Esophagus squamous epithelium (tissue), 5 donors: ENCODE data around the gene DPP4. TPM values are rescaled to one million over a fixed set of nuclear protein-coding genes. Genes with fewer than 3 reads are reported as not detected.

Experiments
- DNase-seq: peaks from one replicate; lab custom pipeline; 2025; lab: John Stamatoyannopoulos, UW
- H3K27ac ChIP-seq, 4 donors: fragments of 200-600 bp; sonication (generic); one replicate each; pipeline ENCODE4 v1.5.1; 2016 to 2019; ENCODE audit warnings: mild to moderate bottlenecking in 1 of 4
- H3K27me3 ChIP-seq, 4 donors: fragments of 200-600 bp; sonication (generic); 1 replicate in 3 of 4; 2 replicates in 1 of 4; pipeline versions ENCODE4 v1.5.1 to v1.6.0; 2017 to 2021; ENCODE audit warnings: antibody characterized with exemption in 1 of 4
- H3K36me3 ChIP-seq, 3 donors: fragments of 200-600 bp; sonication (generic); one replicate each; pipeline ENCODE4 v1.5.1; 2016 to 2019
- H3K4me1 ChIP-seq, 3 donors: fragments of 200-600 bp; sonication (generic); one replicate each; pipeline ENCODE4 v1.5.1; 2017 to 2019
- H3K4me3 ChIP-seq, 4 donors: fragments of 200-600 bp; sonication (generic); 1 replicate in 3 of 4; 2 replicates in 1 of 4; pipeline ENCODE4 v1.5.1; 2016 to 2019; ENCODE audit warnings: mild to moderate bottlenecking in 2 of 4, moderate library complexity in 1 of 4
- H3K9me3 ChIP-seq, 3 donors: fragments of 200-600 bp; sonication (generic); one replicate each; pipeline ENCODE4 v1.5.1; 2016 to 2019
- POLR2A ChIP-seq, 4 donors: fragments of 450-650 bp; IDR thresholded peaks; one replicate each; pipeline ENCODE4 v1.6.1; 2017; ENCODE audit warnings: antibody characterized with exemption in 4 of 4, mild to moderate bottlenecking in 4 of 4, moderate library complexity in 3 of 4
- WGBS, 2 donors: methylation state at CpG; one replicate each; pipeline ENCODE4 v1.1.5; 2018; 5-methylcytosine and 5-hydroxymethylcytosine counted together
- intact Hi-C: fragments of 100-400 bp; cut with DNase I; formaldehyde crosslinking; loops from one replicate; pipeline ENCODE4 v1.15.0; 2022
- total RNA-seq, 4 donors: library from RNA; depleted of rRNA; stranded (reverse); fragments of >200 nt; gene quantifications; one replicate each; pipeline ENCODE4 v1.1.0, GENCODE V29; 2016
- TF ChIP-seq, protein P1 (sequence below), 6 experiments: fragments of 450-650 bp in 4 of 6; fragments of 200-600 bp in 2 of 6; sonication (generic) in 2 of 6; IDR thresholded peaks; one replicate each; pipeline ENCODE4 v1.5.1; 2016 to 2019; ENCODE audit warnings: antibody characterized with exemption in 6 of 6, mild to moderate bottlenecking in 4 of 6, moderate library complexity in 4 of 6
- donor health status: DM: yes; HTN: yes; CAD: no.

Gene DPP4
- total RNA-seq, 4 donors from 2014 or later, result 0.97 to 3.1 (median 3.0) TPM; not detected in 1

GRCh38 chr2:162037028-162037795 lies 36.8 kb downstream of the DPP4 start:
- Histone ChIP-seq H3K27me3 (no peaks in the 10 kb centered on the region), H3K9me3 (no peaks in the 10 kb centered on the region), H3K27ac (no peak overlapping the region), H3K36me3 (no peaks in the 10 kb centered on the region), H3K4me1 (no peaks in the 10 kb centered on the region), H3K4me3 (no peak overlapping the region)
- DNase-seq, result no peak
- intact Hi-C loops, result no loop called here
- 65 to 69% methylated on average over 3 of the region's 3 CpGs for WGBS, 2 donors
- TF ChIP-seq, protein P1, sequence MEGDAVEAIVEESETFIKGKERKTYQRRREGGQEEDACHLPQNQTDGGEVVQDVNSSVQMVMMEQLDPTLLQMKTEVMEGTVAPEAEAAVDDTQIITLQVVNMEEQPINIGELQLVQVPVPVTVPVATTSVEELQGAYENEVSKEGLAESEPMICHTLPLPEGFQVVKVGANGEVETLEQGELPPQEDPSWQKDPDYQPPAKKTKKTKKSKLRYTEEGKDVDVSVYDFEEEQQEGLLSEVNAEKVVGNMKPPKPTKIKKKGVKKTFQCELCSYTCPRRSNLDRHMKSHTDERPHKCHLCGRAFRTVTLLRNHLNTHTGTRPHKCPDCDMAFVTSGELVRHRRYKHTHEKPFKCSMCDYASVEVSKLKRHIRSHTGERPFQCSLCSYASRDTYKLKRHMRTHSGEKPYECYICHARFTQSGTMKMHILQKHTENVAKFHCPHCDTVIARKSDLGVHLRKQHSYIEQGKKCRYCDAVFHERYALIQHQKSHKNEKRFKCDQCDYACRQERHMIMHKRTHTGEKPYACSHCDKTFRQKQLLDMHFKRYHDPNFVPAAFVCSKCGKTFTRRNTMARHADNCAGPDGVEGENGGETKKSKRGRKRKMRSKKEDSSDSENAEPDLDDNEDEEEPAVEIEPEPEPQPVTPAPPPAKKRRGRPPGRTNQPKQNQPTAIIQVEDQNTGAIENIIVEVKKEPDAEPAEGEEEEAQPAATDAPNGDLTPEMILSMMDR (IDR thresholded peaks at IDR 0.05), result no peak
- TF ChIP-seq POLR2A (IDR thresholded peaks at IDR 0.05), result no peak

GRCh38 chr2:162035981-162036380 lies 38.0 kb downstream of the DPP4 start:
- TF ChIP-seq, protein P1 (IDR thresholded peaks at IDR 0.05), result no peak
- no peak for TF ChIP-seq POLR2A (IDR thresholded peaks at IDR 0.05)
- H3K9me3 ChIP-seq, result no peaks in the 10 kb centered on the region
- H3K4me3 ChIP-seq, result no peak overlapping the region
- WGBS, 2 donors, result 73 to 89% methylated on average over 3 of the region's 3 CpGs
- DNase-seq, result no peak
- no peaks in the 10 kb centered on the region for H3K27me3 ChIP-seq
- no peak overlapping the region for H3K27ac ChIP-seq
- H3K36me3 ChIP-seq, result no peaks in the 10 kb centered on the region
- intact Hi-C loops, result no loop called here
- H3K4me1 ChIP-seq, result no peaks in the 10 kb centered on the region

GRCh38 chr2:162030363-162031190 lies 43.4 kb downstream of the DPP4 start:
- Histone ChIP-seq H3K36me3 (no peaks in the 10 kb centered on the region), H3K27ac (no peak overlapping the region), H3K4me3 (no peak overlapping the region), H3K4me1 (peaks cover 0 to 8% (median 5%) of the 10 kb centered on the region in 3 donors), H3K27me3 (no peaks in the 10 kb centered on the region), H3K9me3 (no peaks in the 10 kb centered on the region)
- DNase-seq, result no peak
- intact Hi-C loops, result no loop called here
- 86 to 87% methylated on average over 8 to 9 of the region's 9 CpGs for WGBS, 2 donors
- TF ChIP-seq, protein P1 (IDR thresholded peaks at IDR 0.05), result no peak
- no peak for TF ChIP-seq POLR2A (IDR thresholded peaks at IDR 0.05)

GRCh38 chr2:162029287-162029901 lies 44.6 kb downstream of the DPP4 start:
- H3K9me3 ChIP-seq, result no peaks in the 10 kb centered on the region
- 32 to 56% methylated on average over 9 of the region's 9 CpGs for WGBS, 2 donors
- TF ChIP-seq POLR2A (IDR thresholded peaks at IDR 0.05), result no peak
- TF ChIP-seq, protein P1 (IDR thresholded peaks at IDR 0.05), result no peak
- peaks cover 0 to 8% (median 5%) of the 10 kb centered on the region in 3 donors for H3K4me1 ChIP-seq
- no peak overlapping the region for H3K27ac ChIP-seq
- H3K27me3 ChIP-seq, result no peaks in the 10 kb centered on the region
- no peak for DNase-seq
- no peak overlapping the region for H3K4me3 ChIP-seq
- intact Hi-C loops, result no loop called here
- no peaks in the 10 kb centered on the region for H3K36me3 ChIP-seq
